Fibroblast of skin of abdomen (primary cell): Measurements from ENCODE around the gene MCL1.

ENCODE experiments used
- DNase-seq: peaks from one replicate; pipeline ENCODE4 v3.0.0-alpha.2; 2013

MCL1 gene

GRCh38 chr1:150536836-150537731, 42.3 kb downstream of the MCL1 start:
- DNase-seq: no peak

GRCh38 chr1:150535511-150536287, 43.7 kb downstream of the MCL1 start:
- DNase-seq: peak; percentile 49

GRCh38 chr1:150534002-150534401, 45.4 kb downstream of the MCL1 start:
- no peak for DNase-seq

GRCh38 chr1:150532860-150533259, 46.5 kb downstream of the MCL1 start:
- DNase-seq: no peak

GRCh38 chr1:150530491-150531159, 48.8 kb downstream of the MCL1 start:
- DNase-seq: no peak

- peak; percentile 75 for DNase-seq
Observed at GRCh38 chr1:150529017-150529416, 50.4 kb downstream of the MCL1 start.

GRCh38 chr1:150528196-150528595, 51.2 kb downstream of the MCL1 start:
- peak; percentile 78 for DNase-seq

- DNase-seq: no peak
Observed at GRCh38 chr1:150525348-150525747, 54.1 kb downstream of the MCL1 start.
